NCI-H1694 (cell line): ENCODE measurements around the gene DPP9.
A peak's percentile ranks its signal among the peaks of the same experiment; 100 is the strongest.

ENCODE experiments used
- DNase-seq: peaks from one replicate; lab custom pipeline; 2025; lab: John Stamatoyannopoulos, UW

The DPP9 gene

DNA sequence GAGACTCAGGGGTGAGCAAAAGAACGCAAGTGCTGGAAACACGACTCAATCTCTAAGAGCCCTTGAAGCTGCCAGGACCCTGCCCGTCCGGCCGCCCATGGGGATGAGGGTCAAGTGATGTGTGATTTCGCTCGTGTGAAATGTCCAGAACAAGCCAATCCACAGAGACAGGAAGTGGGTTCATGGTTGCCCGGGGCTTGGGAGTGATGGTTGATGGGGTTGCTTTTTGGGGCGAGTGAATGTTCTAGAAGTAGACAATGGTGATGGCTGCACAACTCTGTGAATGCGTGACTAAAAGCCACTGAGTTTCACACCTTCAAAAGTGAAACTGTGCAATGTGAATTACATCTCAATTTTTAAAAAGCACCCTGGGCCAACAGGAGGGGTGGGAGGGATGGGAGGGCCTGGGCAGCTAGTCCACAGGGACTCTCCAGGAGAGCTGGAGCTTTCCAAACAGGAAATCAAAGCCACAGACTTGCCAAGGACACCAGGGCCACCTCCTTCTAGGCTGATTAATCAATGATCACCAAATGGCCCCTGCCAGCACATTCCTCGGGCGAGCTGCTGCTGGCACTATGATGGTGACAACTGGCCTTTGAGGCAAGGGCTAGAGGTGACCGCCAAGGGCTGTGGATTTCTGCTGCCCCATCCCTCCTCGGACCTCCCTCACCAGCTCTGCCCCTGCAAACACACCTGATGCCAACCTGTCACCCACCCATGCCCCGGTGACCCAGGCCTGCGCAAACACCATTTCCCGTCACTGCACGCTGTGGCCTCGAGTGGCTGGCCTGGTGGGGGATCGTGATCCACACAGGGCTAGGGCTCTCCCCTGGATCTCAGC is 14.0 kb downstream of the DPP9 start:
- DNase-seq, result no peak

DNA sequence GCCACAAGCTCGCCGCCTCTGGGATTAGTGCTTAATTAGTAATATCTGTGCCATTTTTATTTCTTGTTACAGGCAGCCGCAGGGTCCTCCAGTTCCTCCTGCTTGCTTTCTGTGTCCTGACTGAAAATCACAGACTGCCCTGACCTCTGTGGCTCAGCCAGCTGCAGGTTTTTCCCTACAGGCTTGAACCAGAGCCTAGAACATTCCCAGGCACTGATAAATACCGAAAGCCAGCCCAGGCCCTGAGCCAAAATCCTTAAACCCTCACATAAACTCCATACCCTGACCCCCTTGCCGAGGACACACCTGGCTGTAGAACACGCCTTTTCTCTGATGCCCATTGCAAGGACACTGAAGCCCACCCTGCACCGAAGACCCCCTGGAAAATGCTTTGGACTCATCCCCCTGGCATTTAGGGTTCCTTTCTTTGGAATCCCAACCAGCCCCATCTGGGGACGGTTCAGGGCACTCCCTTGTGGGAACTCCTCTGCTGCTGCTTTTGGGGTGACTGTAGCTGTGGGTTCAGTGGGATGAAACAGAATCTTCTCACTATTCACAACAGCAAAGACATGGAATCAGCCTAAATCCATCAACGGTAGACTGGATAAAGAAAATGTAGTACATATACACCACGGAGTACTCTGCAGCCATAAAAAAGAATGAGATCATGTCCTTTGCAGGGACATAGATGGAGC is 15.5 kb downstream of the DPP9 start:
- DNase-seq, result no peak

DNA sequence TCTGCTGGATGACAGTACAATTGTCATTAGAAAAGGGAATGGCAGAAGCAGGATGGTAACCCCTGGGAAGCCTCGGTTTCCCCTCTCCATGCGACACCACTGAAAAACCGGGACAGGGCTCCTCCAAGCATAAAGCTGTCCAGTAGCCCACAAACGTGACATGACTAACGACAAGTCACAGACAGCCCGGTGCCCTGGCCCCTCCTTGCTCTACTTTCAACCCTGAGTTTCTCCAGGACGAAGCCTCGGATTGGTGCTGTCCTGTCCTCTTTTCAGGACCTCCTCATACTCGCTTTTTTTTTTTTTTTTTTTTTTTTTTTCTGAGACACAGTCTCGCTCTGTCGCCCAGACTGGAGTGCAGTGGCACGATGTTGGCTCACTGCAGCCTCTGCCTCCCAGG is 16.3 kb downstream of the DPP9 start:
- DNase-seq, result no peak

DNA sequence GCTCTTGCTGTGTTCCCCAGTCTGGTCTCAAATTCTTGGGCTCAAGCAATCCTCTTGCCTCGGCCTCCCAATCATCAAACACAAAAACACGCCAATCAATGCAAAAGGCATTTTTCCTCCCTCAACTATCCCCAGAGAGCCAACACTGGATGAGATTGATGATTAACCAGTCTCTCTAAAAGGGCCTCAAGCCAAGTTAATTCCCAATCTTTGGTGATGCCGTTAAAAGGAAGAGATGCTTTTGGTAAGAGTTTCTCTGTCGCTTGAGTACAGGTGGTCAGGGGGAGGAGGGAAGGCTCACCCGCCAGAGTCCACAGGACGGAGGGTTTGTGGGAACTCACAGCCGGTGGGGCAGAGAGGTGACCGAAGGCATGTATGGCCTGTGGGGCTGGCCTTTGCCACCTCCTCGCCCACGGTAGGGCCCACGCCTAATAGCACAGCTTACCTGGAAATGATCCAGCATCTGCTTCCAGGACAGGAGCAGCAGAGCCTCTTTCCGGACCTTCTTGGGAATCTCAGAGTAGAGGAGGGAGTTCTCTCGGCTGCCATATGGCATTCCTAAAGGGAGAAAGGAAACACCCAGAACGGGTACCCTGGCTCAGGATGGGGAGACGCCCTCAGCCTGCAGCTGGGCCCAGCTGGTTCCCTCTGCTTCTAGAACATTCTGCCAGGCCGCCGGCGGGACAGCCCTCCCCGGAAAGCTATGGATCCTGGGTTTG is 18.1 kb downstream of the DPP9 start:
- DNase-seq, result no peak

DNA sequence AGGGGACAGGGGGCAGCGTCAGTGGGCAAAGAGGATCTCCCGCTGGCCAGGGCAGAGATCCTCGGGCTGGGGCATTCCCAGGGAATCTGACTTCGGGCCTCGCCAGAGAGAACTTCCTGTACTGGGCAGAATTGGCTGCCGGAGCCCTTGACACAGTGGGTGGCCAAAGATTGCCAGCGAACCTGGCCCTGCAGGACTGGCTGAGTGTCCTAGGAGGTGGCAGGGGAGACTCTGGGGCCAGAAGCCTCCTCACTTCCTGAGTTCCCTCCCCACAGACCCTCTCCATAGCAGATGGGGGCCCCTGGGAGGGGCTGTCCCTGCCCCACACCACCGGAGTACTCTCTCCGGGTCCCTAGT is 19.3 kb downstream of the DPP9 start:
- DNase-seq, result no peak

DNA sequence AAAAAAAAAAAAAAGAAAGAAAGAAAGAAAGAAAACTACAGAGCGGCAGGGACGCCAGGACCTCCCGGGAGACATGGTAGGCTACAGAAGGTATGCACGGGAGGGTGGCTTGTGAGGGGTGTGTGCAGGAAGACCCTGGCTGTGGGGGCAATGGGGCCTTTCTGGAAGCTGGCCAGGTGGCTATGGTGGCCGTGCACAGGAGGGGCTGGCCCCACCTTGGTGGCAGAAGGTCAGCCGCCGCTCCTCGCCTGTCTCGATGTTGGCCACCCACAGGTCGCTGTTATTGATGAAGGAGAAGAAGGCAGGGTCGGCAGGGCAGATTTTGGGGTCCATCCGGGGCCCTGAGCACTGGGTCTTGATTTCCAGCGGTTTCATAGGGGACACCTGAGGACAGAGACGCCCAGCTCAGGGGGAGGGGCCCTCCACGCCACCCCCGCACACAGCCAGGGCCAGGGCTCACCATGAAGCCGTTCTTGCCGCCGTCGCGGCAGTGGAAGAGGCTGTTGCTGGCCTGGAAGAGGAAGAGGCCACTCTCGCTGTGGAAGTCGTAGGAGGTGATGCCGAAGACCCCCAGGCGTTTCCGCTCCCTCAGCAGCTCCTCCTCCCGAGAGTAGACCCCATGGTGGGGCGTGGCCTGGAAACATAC is 19.8 kb downstream of the DPP9 start:
- no peak for DNase-seq

DNA sequence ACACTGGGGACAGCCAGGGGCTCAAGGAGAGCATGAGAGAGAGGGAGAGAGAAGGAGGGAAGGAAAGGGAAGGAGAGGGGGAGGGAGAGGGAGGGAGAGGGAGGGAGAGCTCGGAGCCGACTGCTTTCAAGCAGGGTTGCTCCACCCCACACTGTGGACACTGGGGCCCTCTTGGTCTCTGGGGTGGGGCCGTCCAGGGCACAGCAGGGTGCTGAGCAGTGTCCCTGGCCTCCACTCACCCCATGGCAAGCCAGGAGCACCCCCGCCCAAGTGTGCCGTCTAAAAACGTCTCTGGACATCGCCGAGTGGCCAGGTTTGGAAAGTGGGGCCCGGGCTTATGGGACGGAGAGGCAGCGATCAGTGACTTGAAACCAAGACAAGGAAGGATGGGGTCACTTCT is 20.9 kb downstream of the DPP9 start:
- DNase-seq, result no peak

DNA sequence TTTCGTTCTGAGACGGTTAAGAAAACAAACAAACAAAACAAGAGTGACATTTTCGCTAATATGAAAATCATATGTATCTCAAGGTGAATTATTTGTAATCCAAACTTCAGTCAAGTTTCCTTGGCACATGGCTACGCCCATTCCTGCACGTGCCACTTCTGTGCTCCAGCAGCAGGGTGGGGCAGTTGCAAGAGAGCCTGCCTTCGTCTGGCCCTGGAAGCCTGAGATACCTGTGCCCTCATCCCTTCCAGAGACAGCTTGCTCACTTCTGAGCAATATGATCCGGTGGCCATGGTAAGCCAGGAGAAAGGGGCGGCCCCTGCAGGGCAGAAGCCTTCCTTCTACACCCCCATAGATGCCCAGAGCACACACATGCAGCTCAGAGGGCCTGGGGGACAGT is 22.1 kb downstream of the DPP9 start:
- DNase-seq, result no peak

DNA sequence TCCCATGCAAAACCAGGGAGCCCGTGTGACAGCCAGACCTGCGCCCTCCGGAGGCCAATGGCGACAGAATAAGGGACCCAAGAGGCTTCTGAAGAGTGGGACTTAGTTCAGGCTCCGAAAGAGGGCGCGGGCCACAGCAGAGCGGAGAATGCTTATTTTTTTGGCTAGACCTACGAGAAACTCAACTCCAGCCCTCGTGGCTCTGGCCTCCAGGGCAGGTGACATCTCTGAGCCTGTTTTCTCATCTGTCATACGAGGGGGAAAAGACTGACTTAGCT is 23.0 kb downstream of the DPP9 start:
- DNase-seq, result no peak

DNA sequence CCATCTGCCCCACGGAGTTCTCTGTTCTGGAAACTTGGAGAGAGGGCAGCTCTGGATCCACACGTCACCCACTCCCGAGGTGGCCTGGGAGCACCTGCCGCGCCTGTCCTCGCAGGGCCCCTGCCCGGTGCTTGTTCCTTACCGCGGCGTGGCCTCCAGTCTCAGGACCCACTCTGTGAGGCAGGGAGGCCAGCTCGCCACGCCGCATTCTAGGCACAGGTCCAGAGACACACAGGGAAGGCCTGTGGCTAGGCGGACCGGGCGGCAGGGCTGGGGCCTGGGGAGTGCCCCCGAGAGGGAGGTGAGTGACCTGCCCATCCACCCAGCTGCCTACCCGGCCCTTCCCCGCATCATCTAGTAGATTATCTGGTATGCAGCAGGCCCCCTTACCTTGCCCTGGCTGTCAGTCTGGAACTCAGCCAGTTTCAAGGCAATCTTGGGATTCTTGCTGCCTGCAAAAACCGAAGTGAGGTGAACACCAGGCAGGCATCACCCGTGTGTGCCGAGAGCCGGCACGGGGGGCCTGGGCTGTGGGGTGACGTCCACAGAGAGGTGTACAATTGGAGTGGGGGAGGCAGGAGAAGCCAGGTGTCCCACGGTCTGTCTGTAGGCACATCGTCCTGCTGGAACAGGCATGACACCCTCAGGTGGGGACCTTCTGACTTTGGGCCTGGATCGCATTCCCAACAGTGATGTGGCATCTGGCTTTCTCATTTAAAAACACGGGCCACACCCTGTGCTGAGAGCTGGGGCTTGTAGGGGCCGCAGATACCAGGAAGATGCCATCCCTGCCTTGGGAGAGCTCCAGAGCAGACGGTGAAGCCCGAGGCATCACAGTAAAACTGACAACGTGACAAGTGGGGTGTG is 23.6 kb downstream of the DPP9 start:
- no peak for DNase-seq

DNA sequence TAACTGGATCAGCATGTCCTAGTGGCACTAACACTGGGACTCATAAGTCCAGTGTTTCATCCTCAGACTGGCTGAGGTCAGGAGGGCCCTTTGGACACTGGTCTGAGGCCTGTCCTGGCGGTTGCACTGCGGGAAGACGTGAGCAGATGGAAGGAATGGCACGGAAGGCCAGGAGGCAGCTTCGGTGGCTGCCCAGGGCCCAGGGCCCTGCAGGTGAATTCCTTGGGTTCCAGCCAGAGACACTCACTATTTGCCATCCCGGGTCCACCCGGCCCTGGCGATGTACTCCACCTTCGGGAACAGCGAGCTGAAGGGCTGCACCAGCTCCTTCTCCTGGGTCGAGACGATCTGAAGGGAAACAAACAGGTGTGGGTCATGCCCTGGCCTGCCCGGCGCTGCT is 26.3 kb downstream of the DPP9 start:
- no peak for DNase-seq

DNA sequence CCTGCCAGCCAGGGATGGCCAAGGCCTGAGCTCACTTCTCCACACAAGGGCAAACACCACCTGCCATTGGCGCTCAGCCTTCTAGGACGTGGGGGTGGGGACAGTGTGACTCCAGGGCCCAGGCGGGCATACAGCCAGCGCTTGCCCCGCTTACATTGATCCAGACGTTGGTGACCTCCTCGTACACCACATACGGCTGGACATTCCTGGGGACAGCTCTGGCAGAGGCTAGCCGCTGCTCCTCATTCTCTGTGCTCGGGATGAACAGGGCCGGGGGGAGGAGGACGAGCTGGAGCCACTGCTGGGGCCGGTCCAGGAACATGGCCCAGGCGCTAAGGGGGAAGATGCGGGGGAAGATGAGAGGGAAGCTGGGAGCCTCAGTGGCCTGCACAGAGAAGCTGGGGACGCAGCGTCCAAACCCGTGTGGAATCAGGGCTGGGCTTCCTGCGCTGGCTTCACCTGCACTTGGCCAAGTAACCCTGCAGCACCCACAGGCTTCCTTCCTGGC is 28.4 kb downstream of the DPP9 start:
- DNase-seq, result no peak

DNA sequence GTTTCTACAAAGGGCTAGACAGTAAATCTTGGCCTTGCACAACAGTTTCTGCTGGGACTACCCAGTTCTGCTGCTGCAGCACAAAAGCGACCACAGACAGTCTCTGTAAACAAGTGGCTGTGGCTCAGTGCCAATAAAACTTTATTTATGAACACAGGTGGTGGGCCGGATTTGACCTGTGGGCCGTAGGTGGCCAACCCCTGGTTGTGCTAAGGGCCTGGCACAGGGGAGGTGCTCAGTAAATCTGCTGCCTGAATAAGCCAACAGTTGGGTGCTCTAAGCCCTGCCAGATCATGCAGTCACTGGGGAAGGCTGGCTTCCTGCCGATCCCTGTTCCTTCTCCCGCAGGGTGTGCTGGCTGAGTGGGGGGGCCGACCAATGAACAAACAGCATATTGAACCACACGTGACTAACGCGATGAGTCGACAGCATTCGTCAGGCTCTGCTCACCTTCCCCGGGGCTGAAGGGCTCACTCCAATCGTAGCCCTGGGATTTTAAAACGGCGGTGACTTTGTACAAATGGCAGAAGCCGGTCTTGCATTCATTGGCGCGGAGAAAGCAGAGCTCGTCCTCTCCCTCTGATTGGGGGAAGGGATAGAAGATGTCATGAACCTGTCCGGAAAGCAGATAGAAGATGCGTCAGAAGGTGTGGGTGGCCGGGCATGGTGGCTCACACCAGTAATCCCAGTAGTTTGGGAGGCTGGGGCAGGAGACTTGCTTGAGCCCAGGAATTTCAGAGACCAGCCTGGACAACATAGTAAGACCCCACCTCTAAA is 29.2 kb downstream of the DPP9 start:
- DNase-seq, result peak; percentile 90

DNA sequence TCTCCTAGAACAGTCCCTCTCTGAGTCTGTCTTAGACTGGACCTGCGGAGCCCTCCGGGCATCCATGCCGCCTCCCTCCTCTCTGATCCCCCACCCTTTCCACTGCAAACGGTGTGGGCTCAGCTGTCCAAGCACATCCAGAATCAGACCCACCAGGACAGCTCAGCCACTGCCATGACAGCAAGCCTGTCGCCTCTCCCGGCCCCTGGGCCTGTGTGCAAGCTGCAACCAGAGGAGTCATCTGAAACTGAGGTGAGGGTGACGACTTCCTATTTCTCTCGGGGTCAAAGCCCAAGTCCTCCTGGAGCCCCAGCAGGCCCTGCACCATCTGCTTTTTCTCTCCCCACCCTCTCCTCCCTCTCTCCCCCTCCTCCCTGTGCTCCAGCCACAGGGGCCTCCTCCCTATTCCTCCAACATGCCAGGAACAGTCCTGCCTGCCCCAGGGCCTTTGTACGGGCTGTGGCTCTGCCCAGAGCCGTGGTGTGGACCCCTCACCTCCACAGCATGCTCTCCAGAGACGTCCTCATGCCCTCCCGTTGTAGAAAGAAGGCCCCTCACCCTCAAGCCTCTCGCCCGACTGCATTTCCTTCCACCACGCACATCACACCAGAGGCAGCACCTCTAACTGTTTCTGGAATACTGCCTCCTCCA is 30.0 kb downstream of the DPP9 start:
- DNase-seq, result no peak

DNA sequence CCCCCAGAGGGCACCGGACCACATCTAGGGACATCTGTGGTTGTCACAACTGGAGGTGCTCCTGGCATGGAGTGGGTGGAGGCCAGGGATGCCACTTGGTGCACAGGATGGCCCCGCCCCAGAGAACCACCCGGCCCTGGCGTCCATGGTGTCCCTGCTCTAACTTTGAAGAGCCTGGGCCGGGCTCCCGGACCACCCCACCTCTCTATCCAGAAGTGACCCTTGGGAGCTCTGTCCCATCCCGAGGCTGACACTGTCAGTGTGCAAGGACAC is 30.6 kb downstream of the DPP9 start:
- no peak for DNase-seq

DNA sequence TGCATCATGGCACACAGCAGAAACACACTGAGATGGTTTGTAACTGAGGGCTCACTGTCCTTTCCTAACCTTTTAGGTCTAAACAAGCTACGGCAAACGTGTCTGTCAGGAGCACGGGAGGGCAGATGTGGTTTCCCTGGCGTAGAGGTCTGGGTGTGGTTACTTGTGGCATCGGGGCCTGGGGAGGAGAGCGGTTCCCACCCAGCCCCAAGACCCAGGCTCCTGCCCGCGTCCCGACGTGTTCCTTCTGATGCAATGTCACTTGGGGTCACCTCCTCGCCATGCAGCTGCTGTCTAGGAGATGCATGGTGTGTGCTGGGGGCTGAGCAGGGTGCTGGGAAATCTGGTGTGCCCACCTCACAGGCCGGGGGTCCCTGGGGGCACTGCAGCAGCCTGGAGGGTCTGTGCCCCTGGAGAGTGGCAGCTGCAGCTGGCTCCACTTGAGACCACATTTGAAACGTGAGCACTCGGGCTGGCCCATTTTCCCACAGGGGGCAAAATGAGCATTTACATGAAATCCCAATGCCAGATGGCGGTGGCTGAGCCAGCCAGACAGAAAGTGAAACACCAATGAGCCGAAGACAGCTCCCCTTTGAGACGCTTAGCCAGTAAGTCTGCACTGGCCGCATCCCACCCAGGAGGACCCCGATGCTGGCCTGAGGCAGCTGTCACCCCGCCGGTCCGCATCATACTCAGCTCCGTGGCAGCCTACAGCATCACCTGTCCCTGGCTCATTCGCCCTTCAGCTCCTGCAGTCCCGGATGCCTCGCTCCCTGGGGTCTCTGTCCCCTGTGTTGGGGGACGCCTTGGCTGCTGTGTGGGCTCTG is 31.2 kb downstream of the DPP9 start:
- DNase-seq, result peak; percentile 64

DNA sequence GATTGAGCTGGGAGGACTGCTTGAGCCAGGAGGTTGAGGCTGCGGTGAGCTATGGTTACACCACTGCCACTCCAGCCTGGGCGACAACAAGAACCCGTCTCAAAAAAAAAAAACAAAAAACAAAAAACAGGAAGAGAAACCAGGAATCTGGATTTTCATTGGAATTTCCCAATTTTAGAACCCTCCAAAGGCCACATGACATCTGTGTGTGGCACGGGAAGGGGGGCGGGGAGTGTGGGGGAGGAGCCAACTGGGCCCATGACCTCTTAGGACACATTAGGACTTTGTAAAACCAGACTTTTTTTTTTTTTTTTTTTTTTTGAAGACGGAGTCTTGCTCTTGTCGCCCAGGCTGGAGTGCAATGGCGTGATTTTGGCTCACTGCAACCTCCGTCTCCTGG is 32.3 kb downstream of the DPP9 start:
- DNase-seq, result no peak

DNA sequence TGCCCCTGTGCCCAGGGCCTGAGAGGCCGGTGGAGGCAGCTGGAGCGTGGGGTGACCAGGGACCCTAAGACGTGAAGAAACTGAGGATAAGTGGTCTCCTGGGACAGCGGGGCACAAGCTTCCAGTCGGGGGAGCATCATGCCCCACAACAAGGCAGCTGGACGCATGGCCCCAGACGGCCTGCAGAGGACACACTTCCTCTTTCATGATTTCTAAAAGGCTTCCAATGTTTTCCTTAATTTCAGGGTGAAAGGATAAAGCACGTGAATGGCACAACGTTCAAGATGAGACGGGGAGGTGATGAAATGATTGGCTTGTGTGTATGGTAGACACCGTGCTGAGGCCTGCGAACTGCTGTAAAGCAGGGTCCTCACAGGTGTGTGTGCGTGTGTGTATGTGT is 33.3 kb downstream of the DPP9 start:
- DNase-seq, result no peak

DNA sequence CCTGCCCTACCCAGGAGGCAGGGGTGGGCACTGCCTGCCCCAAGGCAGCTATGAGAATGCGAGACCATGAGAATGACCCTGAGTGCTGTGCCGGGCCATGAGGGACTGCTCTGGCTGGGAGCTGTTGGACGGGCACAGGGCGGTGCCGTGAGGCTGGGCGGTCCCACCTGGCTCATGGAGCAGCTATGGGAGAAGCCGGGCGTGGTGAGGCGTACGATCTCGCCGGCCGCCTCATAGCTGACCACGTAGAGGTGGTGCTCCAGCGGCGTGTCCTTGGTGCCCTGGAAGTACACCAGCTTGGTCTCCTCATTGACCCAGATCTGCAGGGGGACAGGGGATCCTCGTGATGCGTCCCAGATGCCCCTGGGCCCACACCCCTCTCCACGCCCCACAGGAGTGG is 34.2 kb downstream of the DPP9 start:
- no peak for DNase-seq

DNA sequence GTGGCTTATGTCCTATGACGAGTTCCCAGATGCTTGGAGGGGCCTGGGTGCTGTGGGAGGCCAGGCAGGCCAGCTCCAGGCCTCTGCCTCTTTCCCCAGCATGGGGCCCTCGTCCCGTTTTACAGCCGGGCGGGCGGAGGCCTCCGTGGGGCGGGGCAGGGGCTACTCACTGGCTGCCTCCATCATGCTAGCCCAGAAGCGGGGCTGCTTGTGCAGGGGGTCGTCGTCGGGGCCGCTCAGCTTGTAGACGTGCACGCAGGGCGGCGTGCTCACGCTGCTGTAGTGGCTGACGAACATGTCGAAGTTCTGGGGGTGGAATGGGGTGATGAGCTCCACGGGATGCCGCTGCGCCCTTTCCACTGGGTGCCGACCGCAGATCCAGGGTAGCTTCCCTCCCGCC is 35.1 kb downstream of the DPP9 start:
- DNase-seq, result no peak
